Measurements from ENCODE around the gene LMAN1L.

Gene LMAN1L

GRCh38 chr15:74838746-74839525, 26.3 kb downstream of the LMAN1L start:
- no peaks in the 10 kb centered on the region for H3K27me3 ChIP-seq (ENCODE audit: insufficient read depth, low read length)
- no peaks in the 10 kb centered on the region for H4K20me1 ChIP-seq (ENCODE audit: insufficient read depth, low read length)
- H3K4me2 ChIP-seq (ENCODE audit: low read length) = no peak overlapping the region
- TF ChIP-seq EZH2 (IDR thresholded peaks at IDR 0.05; ENCODE audit: borderline replicate concordance, low read length) = no peak
- peaks cover 34% of the 10 kb centered on the region for H3K4me1 ChIP-seq (ENCODE audit: insufficient read depth, low read length, severe bottlenecking)
- no peaks in the 10 kb centered on the region for H3K79me2 ChIP-seq (ENCODE audit: insufficient read depth, low read length)
- H3K4me3 ChIP-seq (ENCODE audit: low read depth, low read length, poor library complexity, severe bottlenecking) = no peak overlapping the region
- no peak overlapping the region for H2AFZ ChIP-seq (ENCODE audit: low read length)
- no peaks in the 10 kb centered on the region for H3F3A ChIP-seq (ENCODE audit: insufficient read depth, low read length)
- H3K9me3 ChIP-seq (ENCODE audit: low read length) = no peaks in the 10 kb centered on the region
- peaks cover 20% of the 10 kb centered on the region; the same call in 1 of the 2 replicates for H3K36me3 ChIP-seq (ENCODE audit: insufficient read depth, low read length)
- H3K27ac ChIP-seq (ENCODE audit: low read depth, low read length, poor library complexity, severe bottlenecking) = no peak overlapping the region
- no peak overlapping the region for H3K9ac ChIP-seq (ENCODE audit: low read length)
- H3K9me2 ChIP-seq (ENCODE audit: low read depth, low read length) = no peaks in the 10 kb centered on the region

- TF ChIP-seq EZH2 (IDR thresholded peaks at IDR 0.05; ENCODE audit: borderline replicate concordance, low read length) (no peak), CTCF (IDR thresholded peaks at IDR 0.05; ENCODE audit: low read length) (peak; percentile 50)
- Histone ChIP-seq H3K9me2 (ENCODE audit: low read depth, low read length) (no peaks in the 10 kb centered on the region), H3F3A (ENCODE audit: insufficient read depth, low read length) (no peaks in the 10 kb centered on the region), H2AFZ (ENCODE audit: low read length) (no peak overlapping the region), H3K4me2 (ENCODE audit: low read length) (no peak overlapping the region; the same call in 1 of the 2 replicates), H3K4me1 (ENCODE audit: insufficient read depth, low read length, severe bottlenecking) (peaks cover 42% of the 10 kb centered on the region), H3K79me2 (ENCODE audit: insufficient read depth, low read length) (no peaks in the 10 kb centered on the region), H3K4me3 (ENCODE audit: low read depth, low read length, poor library complexity, severe bottlenecking) (no peak overlapping the region), H3K36me3 (ENCODE audit: insufficient read depth, low read length) (peaks cover 27% of the 10 kb centered on the region; the same call in 1 of the 2 replicates), H3K27ac (ENCODE audit: low read depth, low read length, poor library complexity, severe bottlenecking) (no peak overlapping the region), H3K27me3 (ENCODE audit: insufficient read depth, low read length) (no peaks in the 10 kb centered on the region), H4K20me1 (ENCODE audit: insufficient read depth, low read length) (no peaks in the 10 kb centered on the region), H3K9me3 (ENCODE audit: low read length) (no peaks in the 10 kb centered on the region), H3K9ac (ENCODE audit: low read length) (peak overlapping the region; percentile 17; the same call in 1 of the 2 replicates)
Observed at GRCh38 chr15:74839526-74840395, 27.1 kb downstream of the LMAN1L start.

GRCh38 chr15:74840851-74841775, 28.5 kb downstream of the LMAN1L start:
- peaks cover 51% of the 10 kb centered on the region for H3K4me1 ChIP-seq (ENCODE audit: insufficient read depth, low read length, severe bottlenecking)
- no peaks in the 10 kb centered on the region for H3K9me3 ChIP-seq (ENCODE audit: low read length)
- H2AFZ ChIP-seq (ENCODE audit: low read length) = no peak overlapping the region
- H4K20me1 ChIP-seq (ENCODE audit: insufficient read depth, low read length) = no peaks in the 10 kb centered on the region
- TF ChIP-seq CTCF (IDR thresholded peaks at IDR 0.05; ENCODE audit: low read length) = no peak
- no peak for TF ChIP-seq EZH2 (IDR thresholded peaks at IDR 0.05; ENCODE audit: borderline replicate concordance, low read length)
- peak overlapping the region; percentile 78 for H3K4me3 ChIP-seq (ENCODE audit: low read depth, low read length, poor library complexity, severe bottlenecking)
- H3K9ac ChIP-seq (ENCODE audit: low read length) = peak overlapping the region; percentile 82; the same call in 1 of the 2 replicates
- no peaks in the 10 kb centered on the region for H3F3A ChIP-seq (ENCODE audit: insufficient read depth, low read length)
- no peaks in the 10 kb centered on the region for H3K27me3 ChIP-seq (ENCODE audit: insufficient read depth, low read length)
- no peaks in the 10 kb centered on the region for H3K9me2 ChIP-seq (ENCODE audit: low read depth, low read length)
- H3K4me2 ChIP-seq (ENCODE audit: low read length) = peak overlapping the region; percentile 73
- H3K36me3 ChIP-seq (ENCODE audit: insufficient read depth, low read length) = peaks cover 27% of the 10 kb centered on the region; the same call in 1 of the 2 replicates
- H3K27ac ChIP-seq (ENCODE audit: low read depth, low read length, poor library complexity, severe bottlenecking) = no peak overlapping the region
- H3K79me2 ChIP-seq (ENCODE audit: insufficient read depth, low read length) = no peaks in the 10 kb centered on the region
